Kidney (tissue), 14 donors: Measurements from ENCODE around the gene ABCB9. TPM values are rescaled to one million over a fixed set of nuclear protein-coding genes. Genes with fewer than 3 reads are reported as not detected.

Source experiments
- DNase-seq, 5 donors: peaks; one replicate each; pipeline ENCODE4 v3.0.0-alpha.2; 2013 to 2020
- FAIRE-seq: peaks from 2 replicates; lab custom pipeline; 2012; peaks lifted over from hg19 to GRCh38; lab: Jason Lieb, UNC
- H3K27ac ChIP-seq, 2 donors: one replicate each; pipeline ENCODE4 v1.7.0; 2013; ENCODE audit warnings: low read depth in 2 of 2, low read length in 2 of 2, inconsistent platforms in 1 of 2
- H3K27me3 ChIP-seq: one replicate; pipeline ENCODE4 v1.7.1; 2013; ENCODE audit warnings: low read length, inconsistent platforms; ENCODE audit not compliant: control insufficient read depth, insufficient read depth
- H3K36me3 ChIP-seq, 3 donors: one replicate each; pipeline versions ENCODE4 v1.7.0 to v1.7.1; 2013; ENCODE audit warnings: low read length in 3 of 3, control low read depth in 1 of 3, inconsistent platforms in 1 of 3; ENCODE audit not compliant: insufficient read depth in 3 of 3, control insufficient read depth in 2 of 3
- H3K4me1 ChIP-seq, 3 donors: one replicate each; pipeline versions ENCODE4 v1.7.0 to v1.7.1; 2013; ENCODE audit warnings: low read length in 3 of 3, inconsistent platforms in 1 of 3, low read depth in 1 of 3; ENCODE audit not compliant: control insufficient read depth in 2 of 3, insufficient read depth in 2 of 3
- H3K4me3 ChIP-seq, 3 donors: one replicate each; pipeline versions ENCODE4 v1.7.0 to v1.8.1; 2013; ENCODE audit warnings: low read length in 3 of 3, control low read depth in 1 of 3, inconsistent platforms in 1 of 3
- H3K9ac ChIP-seq, 3 donors: one replicate each; pipeline versions ENCODE4 v1.7.0 to v1.7.1; 2013; ENCODE audit warnings: low read length in 3 of 3, control low read depth in 1 of 3, inconsistent platforms in 1 of 3
- H3K9me3 ChIP-seq, 3 donors: one replicate each; pipeline versions ENCODE4 v1.7.0 to v1.7.1; 2013; ENCODE audit warnings: low read length in 3 of 3, control low read depth in 1 of 3, inconsistent platforms in 1 of 3; ENCODE audit not compliant: control insufficient read depth in 2 of 3, insufficient read depth in 1 of 3
- CTCF ChIP-seq: IDR thresholded peaks from 3 replicates; pipeline ENCODE4 v1.5.1; 2012; ENCODE audit warnings: mild to moderate bottlenecking, moderate library complexity, borderline replicate concordance; ENCODE audit not compliant: insufficient read depth; ENCODE audit errors: extremely low read depth
- intact Hi-C: fragments of 100-400 bp; cut with DNase I; formaldehyde crosslinking; loops from one replicate; pipeline ENCODE4 v1.11.1; 2022
- polyA plus RNA-seq: library from polyadenylated mRNA; stranded (reverse); fragments of 350-450 nt; fragmentation: Illumina TruSeq; extraction: RNeasy Lipid Tissue Mini Kit (QIAGEN cat#74804); gene quantifications from one replicate; pipeline ENCODE4 v1.2.3, GENCODE V29; 2014; ENCODE audit warnings: low read depth, low replicate concordance; ENCODE audit not compliant: insufficient read depth
- total RNA-seq: library from RNA; stranded (reverse); fragmentation: NEBNext Ultra II Directional; extraction: Animal tissue kit (Norgen Biotek cat#: 25700); gene quantifications from one replicate; pipeline ENCODE4 v1.2.1, GENCODE V29; 2021
- donor health status: control.
- donor health status: control.
- donor health status: control.
- donor health status: control.
- donor health status: control.
- donor health status: DM: yes; HTN: yes; CAD: no.
- donor health status: Normal renal cell carcinoma (clear cell type).

Gene ABCB9
- total and polyA plus RNA-seq, 2 donors from 2014 or later: 4.6 to 7.6 TPM

GRCh38 chr12:122963941-122964265 is 2.4 kb downstream of the ABCB9 start:
- DNase-seq: peak in 2 of 5 donors; percentile 50 to 76
- Histone ChIP-seq H3K27me3 (no peaks in the 10 kb centered on the region), H3K4me1 (peaks cover 0 to 24% (median 19%) of the 10 kb centered on the region in 3 donors), H3K9ac (no peak overlapping the region), H3K36me3 (peaks cover 0 to 5% (median 0%) of the 10 kb centered on the region in 3 donors), H3K27ac (no peak overlapping the region), H3K9me3 (no peaks in the 10 kb centered on the region), H3K4me3 (no peak overlapping the region)
- TF ChIP-seq CTCF: no peak
- no peak for FAIRE-seq
- intact Hi-C loops: no loop called here

- peaks cover 0 to 5% (median 2%) of the 10 kb centered on the region in 3 donors for H3K36me3 ChIP-seq
- H3K9me3 ChIP-seq: no peaks in the 10 kb centered on the region
- intact Hi-C loops: no loop called here
- no peak overlapping the region for H3K4me3 ChIP-seq
- TF ChIP-seq CTCF: no peak
- peaks cover 0 to 22% (median 19%) of the 10 kb centered on the region in 3 donors for H3K4me1 ChIP-seq
- H3K27ac ChIP-seq: peak overlapping the region; percentile 41 to 61
- DNase-seq (no peak), FAIRE-seq (no peak)
- H3K9ac ChIP-seq: no peak overlapping the region
- H3K27me3 ChIP-seq: no peaks in the 10 kb centered on the region
Measured at GRCh38 chr12:122961531-122962329, 4.5 kb downstream of the ABCB9 start.

GRCh38 chr12:122960193-122960569 is 6.1 kb downstream of the ABCB9 start:
- Histone ChIP-seq H3K27me3 (no peaks in the 10 kb centered on the region), H3K27ac (no peak overlapping the region), H3K4me1 (peaks cover 0 to 17% (median 15%) of the 10 kb centered on the region in 3 donors), H3K9me3 (no peaks in the 10 kb centered on the region), H3K4me3 (no peak overlapping the region), H3K9ac (no peak overlapping the region), H3K36me3 (peaks cover 0 to 5% (median 2%) of the 10 kb centered on the region in 3 donors)
- no peak for DNase-seq
- intact Hi-C loops: no loop called here
- TF ChIP-seq CTCF: no peak
- FAIRE-seq: no peak
